ENCODE measurements around the gene CHP1. TPM values are rescaled to one million over a fixed set of nuclear protein-coding genes. Genes with fewer than 3 reads are reported as not detected.

CHP1 gene
- total RNA-seq, 1 experiment from 2014 or later, result 71.2 TPM

- no peak for DNase-seq (ENCODE audit: low spot score)
- TF ChIP-seq, protein P1, sequence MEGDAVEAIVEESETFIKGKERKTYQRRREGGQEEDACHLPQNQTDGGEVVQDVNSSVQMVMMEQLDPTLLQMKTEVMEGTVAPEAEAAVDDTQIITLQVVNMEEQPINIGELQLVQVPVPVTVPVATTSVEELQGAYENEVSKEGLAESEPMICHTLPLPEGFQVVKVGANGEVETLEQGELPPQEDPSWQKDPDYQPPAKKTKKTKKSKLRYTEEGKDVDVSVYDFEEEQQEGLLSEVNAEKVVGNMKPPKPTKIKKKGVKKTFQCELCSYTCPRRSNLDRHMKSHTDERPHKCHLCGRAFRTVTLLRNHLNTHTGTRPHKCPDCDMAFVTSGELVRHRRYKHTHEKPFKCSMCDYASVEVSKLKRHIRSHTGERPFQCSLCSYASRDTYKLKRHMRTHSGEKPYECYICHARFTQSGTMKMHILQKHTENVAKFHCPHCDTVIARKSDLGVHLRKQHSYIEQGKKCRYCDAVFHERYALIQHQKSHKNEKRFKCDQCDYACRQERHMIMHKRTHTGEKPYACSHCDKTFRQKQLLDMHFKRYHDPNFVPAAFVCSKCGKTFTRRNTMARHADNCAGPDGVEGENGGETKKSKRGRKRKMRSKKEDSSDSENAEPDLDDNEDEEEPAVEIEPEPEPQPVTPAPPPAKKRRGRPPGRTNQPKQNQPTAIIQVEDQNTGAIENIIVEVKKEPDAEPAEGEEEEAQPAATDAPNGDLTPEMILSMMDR (conservative IDR thresholded peaks at IDR 0.05; ENCODE audit: low read depth, low read length), result no peak
- TF ChIP-seq EZH2 (IDR thresholded peaks at IDR 0.05; ENCODE audit: borderline replicate concordance, low read depth, low read length, poor library complexity, severe bottlenecking), result no peak
- Histone ChIP-seq H3K36me3 (ENCODE audit: insufficient read depth, low read length, poor library complexity, severe bottlenecking) (peaks cover 62% of the 10 kb centered on the region), H3K4me3 (ENCODE audit: low read depth, low read length, poor library complexity, severe bottlenecking) (no peak overlapping the region), H3K9me3 (ENCODE audit: low read depth, low read length, poor library complexity, severe bottlenecking) (peaks cover 3% of the 10 kb centered on the region), H3K4me1 (ENCODE audit: insufficient read depth, low read length, poor library complexity, severe bottlenecking) (peaks cover 6% of the 10 kb centered on the region), H3K27me3 (replicated peaks; ENCODE audit: insufficient read depth, low read depth, low read length, poor library complexity) (no peaks in the 10 kb centered on the region), H3K27ac (ENCODE audit: low read depth, low read length, poor library complexity, severe bottlenecking) (no peak overlapping the region)
- CTCF ChIA-PET, result no interaction called here
- intact Hi-C loops (cut with micrococcal nuclease; ENCODE audit: unreplicated experiment), result loop anchor here (5.0 kb wide), 1 partner anchor 44 kb away; the partner anchor contains the start of genes NUSAP1 and OIP5
- POLR2A ChIA-PET (ENCODE audit: low non-redundant PET), result no interaction called here
- no TSS peak for BruUV-seq (replicated peaks)
Measured at GRCh38 chr15:41288464-41288863, 57.4 kb downstream of the CHP1 start.

DNA sequence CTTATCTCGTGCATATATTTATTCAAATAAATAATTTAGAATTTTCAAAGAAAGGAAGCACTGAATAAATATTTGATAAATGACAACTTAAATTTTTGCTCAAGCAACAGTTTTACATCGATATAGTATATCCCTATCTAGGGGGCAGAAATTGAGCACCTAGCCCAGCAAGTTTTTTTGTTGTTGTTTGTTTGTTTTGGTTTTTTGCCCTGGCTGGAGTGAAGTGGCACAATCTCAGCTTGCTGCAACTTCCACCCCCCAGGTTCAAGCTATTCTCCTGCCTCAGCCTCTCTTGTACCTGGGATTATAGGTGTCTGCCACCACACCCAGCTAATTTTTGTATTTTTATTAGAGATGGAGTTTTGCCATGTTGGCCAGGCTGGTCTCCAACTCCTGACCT, 58.9 kb downstream of the CHP1 start:
- H3K27me3 ChIP-seq (replicated peaks; ENCODE audit: insufficient read depth, low read depth, low read length, poor library complexity), result no peaks in the 10 kb centered on the region
- no peak for DNase-seq (ENCODE audit: low spot score)
- TF ChIP-seq, protein P1 (conservative IDR thresholded peaks at IDR 0.05; ENCODE audit: low read depth, low read length), result no peak
- no peak for TF ChIP-seq EZH2 (IDR thresholded peaks at IDR 0.05; ENCODE audit: borderline replicate concordance, low read depth, low read length, poor library complexity, severe bottlenecking)
- peaks cover 65% of the 10 kb centered on the region for H3K36me3 ChIP-seq (ENCODE audit: insufficient read depth, low read length, poor library complexity, severe bottlenecking)
- no peak overlapping the region for H3K4me3 ChIP-seq (ENCODE audit: low read depth, low read length, poor library complexity, severe bottlenecking)
- H3K9me3 ChIP-seq (ENCODE audit: low read depth, low read length, poor library complexity, severe bottlenecking), result peaks cover 3% of the 10 kb centered on the region
- ChIA-PET CTCF (no interaction called here), POLR2A (ENCODE audit: low non-redundant PET) (no interaction called here)
- BruUV-seq (replicated peaks), result no TSS peak
- intact Hi-C loops (cut with micrococcal nuclease; ENCODE audit: unreplicated experiment), result loop anchor here (5.0 kb wide), 1 partner anchor 42 kb away; the partner anchor contains the start of genes NUSAP1 and OIP5
- peaks cover 6% of the 10 kb centered on the region for H3K4me1 ChIP-seq (ENCODE audit: insufficient read depth, low read length, poor library complexity, severe bottlenecking)
- no peak overlapping the region for H3K27ac ChIP-seq (ENCODE audit: low read depth, low read length, poor library complexity, severe bottlenecking)

DNA sequence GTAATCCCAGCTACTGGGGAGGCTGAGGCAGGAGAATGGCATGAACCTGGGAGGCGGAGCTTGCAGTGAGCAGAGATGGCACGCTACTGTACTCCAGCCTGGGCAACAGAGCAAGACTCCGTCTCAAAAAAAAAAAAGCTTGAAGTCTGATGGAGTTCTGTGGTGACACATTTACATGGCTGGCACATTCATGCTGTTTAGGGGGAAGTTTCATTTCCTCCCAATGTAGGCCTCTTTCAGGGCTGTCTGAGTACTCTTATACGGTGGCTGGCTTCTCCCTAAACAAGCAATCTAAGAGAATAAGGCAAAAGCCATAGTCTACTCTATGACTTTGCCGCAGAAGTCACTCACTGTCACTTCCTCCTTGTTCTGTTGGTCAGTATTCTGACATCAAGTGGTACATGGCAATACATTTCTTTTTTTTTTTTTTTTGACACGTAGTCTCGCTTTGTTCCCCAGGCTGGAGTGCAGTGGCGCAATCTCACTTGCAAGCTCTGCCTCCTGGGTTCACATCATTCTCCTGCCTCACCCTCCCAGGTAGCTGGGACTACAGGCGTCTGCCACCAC, 60.1 kb downstream of the CHP1 start:
- no peaks in the 10 kb centered on the region for H3K4me1 ChIP-seq (ENCODE audit: insufficient read depth, low read length, poor library complexity, severe bottlenecking)
- POLR2A ChIA-PET (ENCODE audit: low non-redundant PET), result interaction anchor here (0.6 kb wide), 1 partner anchor 148 kb away, joined by 3 read pairs; no protein-coding TSS in a partner anchor
- peaks cover 59% of the 10 kb centered on the region for H3K36me3 ChIP-seq (ENCODE audit: insufficient read depth, low read length, poor library complexity, severe bottlenecking)
- H3K27ac ChIP-seq (ENCODE audit: low read depth, low read length, poor library complexity, severe bottlenecking), result no peak overlapping the region
- no peak overlapping the region for H3K4me3 ChIP-seq (ENCODE audit: low read depth, low read length, poor library complexity, severe bottlenecking)
- intact Hi-C loops (cut with micrococcal nuclease; ENCODE audit: unreplicated experiment), result no loop called here
- CTCF ChIA-PET, result no interaction called here
- TF ChIP-seq, protein P1 (conservative IDR thresholded peaks at IDR 0.05; ENCODE audit: low read depth, low read length), result no peak
- BruUV-seq (replicated peaks), result no TSS peak
- no peak for DNase-seq (ENCODE audit: low spot score)
- no peaks in the 10 kb centered on the region for H3K9me3 ChIP-seq (ENCODE audit: low read depth, low read length, poor library complexity, severe bottlenecking)
- no peaks in the 10 kb centered on the region for H3K27me3 ChIP-seq (replicated peaks; ENCODE audit: insufficient read depth, low read depth, low read length, poor library complexity)

Measured in A673 (cell line).